GM12878 (cell line): Measurements from ENCODE around the gene ACER3. TPM values are rescaled to one million over a fixed set of nuclear protein-coding genes. Genes with fewer than 3 reads are reported as not detected.

Experiments used
- ATAC-seq: fragments of 200-7000 bp; cut with Tn5 transposase; 3 replicates; pipeline ENCODE4 v1.9.1; 2020; ENCODE audit warnings: mild to moderate bottlenecking, moderate library complexity
- BruUV-seq: library from RNA; stranded (reverse); fragments of 400-500 nt; replicated peaks from 2 replicates; lab custom pipeline; 2021; lab: Mats Ljungman, UMichigan
- CTCF ChIA-PET: fragments of 300-600 bp; sonication (Branson Sonifier 250); formaldehyde crosslinking; extraction: SDS; loops from one replicate; lab custom pipeline; 2021; ENCODE audit warnings: inconsistent platforms; lab: Yijun Ruan, JAX
- POLR2A ChIA-PET: fragments of 350-600 bp; formaldehyde crosslinking; extraction: SDS; loops from one replicate; lab custom pipeline; 2021; ENCODE audit warnings: inconsistent platforms; lab: Charles Lee
- RAD21 ChIA-PET: fragments of 300-600 bp; sonication (Branson Sonifier 250); formaldehyde crosslinking; loops from one replicate; lab custom pipeline; 2023; ENCODE audit warnings: antibody characterized with exemption; ENCODE audit not compliant: unreplicated experiment; lab: Charles Lee
- SMC1A ChIA-PET: fragments of 300-600 bp; sonication (Branson Sonifier 250); formaldehyde crosslinking; loops from one replicate; lab custom pipeline; 2023; ENCODE audit not compliant: unreplicated experiment, uncharacterized antibody; lab: Charles Lee
- DNase-seq: peaks from one replicate; pipeline ENCODE4 v3.0.0-alpha.2; 2011; ENCODE audit warnings: low read depth, low spot score
- FAIRE-seq: peaks from 3 replicates; lab custom pipeline; 2011; peaks lifted over from hg19 to GRCh38; lab: Jason Lieb, UNC
- H2AFZ ChIP-seq: 2 replicates; pipeline ENCODE4 v1.6.0; 2011; ENCODE audit warnings: low read depth, low read length, control low read depth; ENCODE audit not compliant: control insufficient read depth
- H3K27ac ChIP-seq: 2 replicates; pipeline ENCODE4 v1.5.1; 2011; ENCODE audit warnings: control low read depth; ENCODE audit not compliant: control insufficient read depth, insufficient read depth
- H3K27me3 ChIP-seq, 2 experiments: replicated peaks in 1 of 2; 2 replicates each; pipeline versions ENCODE4 v1.6.0 to v1.6.1; 2011; ENCODE audit warnings: low read length in 1 of 2; ENCODE audit not compliant: control insufficient read depth in 2 of 2, insufficient read depth in 2 of 2
- H3K36me3 ChIP-seq, 2 experiments: 2 replicates each; pipeline ENCODE4 v1.5.1; 2011; ENCODE audit warnings: low read length in 1 of 2; ENCODE audit not compliant: control insufficient read depth in 2 of 2, insufficient read depth in 2 of 2
- H3K4me1 ChIP-seq: 2 replicates; pipeline ENCODE4 v1.6.1; 2011; ENCODE audit warnings: mild to moderate bottlenecking, low read length, moderate library complexity, mixed read lengths; ENCODE audit not compliant: control insufficient read depth, insufficient read depth
- H3K4me2 ChIP-seq: 2 replicates; pipeline ENCODE4 v1.6.0; 2011; ENCODE audit warnings: control low read depth; ENCODE audit not compliant: control insufficient read depth, insufficient read depth
- H3K4me3 ChIP-seq: fragments of 200-600 bp; sonication (generic); 2 replicates; pipeline ENCODE4 v1.5.1; 2016
- H3K79me2 ChIP-seq: 2 replicates; pipeline ENCODE4 v1.6.0; 2011; ENCODE audit warnings: low read length; ENCODE audit not compliant: control insufficient read depth, insufficient read depth
- H3K9ac ChIP-seq: 2 replicates; pipeline ENCODE4 v1.8.0; 2011; ENCODE audit warnings: low read length, control low read depth, mixed read lengths; ENCODE audit not compliant: control insufficient read depth, insufficient read depth
- H3K9me3 ChIP-seq: replicated peaks from 3 replicates; pipeline ENCODE4 v1.5.1; 2011; ENCODE audit warnings: mild to moderate bottlenecking, low read length; ENCODE audit not compliant: control insufficient read depth, insufficient read depth
- H4K20me1 ChIP-seq: 2 replicates; pipeline ENCODE4 v1.6.0; 2011; ENCODE audit not compliant: control insufficient read depth, insufficient read depth
- ATF7 ChIP-seq: fragments of 450-650 bp; IDR thresholded peaks from 2 replicates; pipeline ENCODE4 v1.6.1; 2016; ENCODE audit warnings: low read depth, mild to moderate bottlenecking
- HDAC2 ChIP-seq: fragments of 200-600 bp; sonication (generic); IDR thresholded peaks from 2 replicates; pipeline ENCODE4 v1.6.1; 2017
- HDGF ChIP-seq: fragments of 450-650 bp; IDR thresholded peaks from 2 replicates; pipeline ENCODE4 v1.6.1; 2016; ENCODE audit warnings: antibody characterized with exemption
- NFYA ChIP-seq: IDR thresholded peaks from 2 replicates; pipeline ENCODE4 v1.6.1; 2011; ENCODE audit warnings: low read depth, mild to moderate bottlenecking, low read length, improper control_type of control experiment, borderline replicate concordance
- NR2F1 ChIP-seq: fragments of 450-650 bp; conservative IDR thresholded peaks from 2 replicates; pipeline ENCODE4 v1.6.1; 2017; ENCODE audit warnings: mild to moderate bottlenecking
- POLR2AphosphoS5 ChIP-seq: IDR thresholded peaks from 2 replicates; pipeline ENCODE4 v1.6.1; 2011; ENCODE audit warnings: mild to moderate bottlenecking, low read length, inconsistent platforms
- SIN3A ChIP-seq: IDR thresholded peaks from 2 replicates; pipeline ENCODE4 v1.6.1; 2012; ENCODE audit warnings: low read depth, low read length, improper control_type of control experiment
- TCF3 ChIP-seq: IDR thresholded peaks from 2 replicates; pipeline ENCODE4 v1.6.1; 2012; ENCODE audit warnings: low read depth, mild to moderate bottlenecking, low read length, borderline replicate concordance; ENCODE audit not compliant: insufficient read depth
- ZBTB33 ChIP-seq: fragments of 450-650 bp; IDR thresholded peaks from 2 replicates; pipeline ENCODE4 v1.6.1; 2017; ENCODE audit warnings: mild to moderate bottlenecking
- ZNF217 ChIP-seq: fragments of 450-650 bp; IDR thresholded peaks from 2 replicates; pipeline ENCODE4 v1.6.1; 2017; ENCODE audit warnings: antibody characterized with exemption, mild to moderate bottlenecking
- ZNF24 ChIP-seq: fragments of 450-650 bp; IDR thresholded peaks from 2 replicates; pipeline ENCODE4 v1.6.1; 2017; ENCODE audit warnings: antibody characterized with exemption, mild to moderate bottlenecking
- ZNF687 ChIP-seq: fragments of 450-650 bp; IDR thresholded peaks from 2 replicates; pipeline ENCODE4 v1.6.1; 2017; ENCODE audit warnings: mild to moderate bottlenecking, moderate library complexity
- WGBS: methylation state at CpG from one replicate; pipeline ENCODE4 v1.1.6; 2016; ENCODE audit warnings: low lambda C conversion rate; ENCODE audit not compliant: insufficient replicate concordance, insufficient coverage; ENCODE audit errors: missing lambda C conversion rate; 5-methylcytosine and 5-hydroxymethylcytosine counted together
- in situ Hi-C: fragments of 300-500 bp; cut with MboI; formaldehyde crosslinking; loops from 9 replicates; pipeline ENCODE4 v1.14.3; 2018; ENCODE audit warnings: mixed read lengths
- intact Hi-C: fragments of 100-400 bp; cut with micrococcal nuclease; formaldehyde crosslinking; loops from one replicate; pipeline ENCODE4 v1.14.2; 2022; ENCODE audit not compliant: unreplicated experiment
- polyA plus RNA-seq, 11 experiments: library from polyadenylated mRNA; depleted of rRNA in 4 of 11; unstranded in 6 of 11; stranded (reverse) in 5 of 11; fragments of >200 nt; fragmentation: Nextera tagmentation in 4 of 11; fragmentation: Illumina TruSeq in 1 of 11; extraction: Ambion mirVana in 4 of 11; extraction: Trizol in 1 of 11; gene quantifications; 1 replicate in 1 of 11; 2 replicates in 10 of 11; pipeline versions ENCODE4 v1.2.1 to v1.2.3, GENCODE V29; 2011 to 2016; ENCODE audit warnings: inconsistent platforms in 2 of 11, missing spikeins in 2 of 11, low read depth in 1 of 11
- total RNA-seq, 4 experiments: library from RNA; depleted of rRNA in 3 of 4; stranded (reverse); fragments of >200 nt in 3 of 4; fragmentation: Illumina TruSeq in 1 of 4; extraction: Trizol in 1 of 4; gene quantifications; 2 replicates each; pipeline versions ENCODE4 v1.2.1 to v1.2.3, GENCODE V29; 2013 to 2021
- TF ChIP-seq, protein P1 (sequence below): fragments of 450-650 bp; formaldehyde crosslinking; IDR thresholded peaks from 2 replicates; pipeline ENCODE4 v1.5.0; 2022; ENCODE audit warnings: mild to moderate bottlenecking, missing genetic modification characterization

ACER3 gene
- total and polyA plus RNA-seq, 10 of the 15 experiments (the other 5 are each of a cell fraction or from before 2014, with no cell fraction given), result 2.8 to 17.4 (median 10.3) TPM

- TF ChIP-seq TCF3 (no peak), ZNF687 (no peak), HDGF (no peak), HDAC2 (no peak)
These were observed 181.5 kb downstream of the ACER3 start (continued) for GRCh38 chr11:77042111-77042726.

DNA sequence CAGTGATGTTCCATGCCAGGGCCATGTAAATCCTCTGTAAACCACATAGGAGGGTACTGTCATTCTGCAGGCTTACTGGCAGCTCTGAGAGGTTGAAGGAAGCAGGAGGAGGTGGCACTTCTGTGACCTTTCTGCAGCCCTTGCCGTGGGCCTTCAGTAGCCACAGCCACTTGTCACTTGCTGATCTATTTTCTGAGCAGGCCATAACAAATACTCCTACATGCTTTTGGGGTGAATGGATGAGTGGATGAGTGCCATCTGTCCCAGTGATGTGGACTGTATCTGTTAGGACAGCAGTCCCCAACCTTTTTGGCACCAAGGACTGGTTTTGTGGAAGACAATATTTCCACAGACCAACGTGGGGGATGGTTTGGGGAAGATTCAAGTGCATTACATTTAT is 183.6 kb downstream of the ACER3 start:
- in situ Hi-C loops, result no loop called here
- Histone ChIP-seq H2AFZ (no peak overlapping the region), H3K27ac (no peak overlapping the region), H3K4me1 (peaks cover 2% of the 10 kb centered on the region), H3K9me3 (no peaks in the 10 kb centered on the region; the same call in 2 of the 3 replicates), H3K4me3 (no peak overlapping the region), H3K9ac (no peak overlapping the region), H3K27me3 (peaks cover under 1% of the 10 kb centered on the region in 2 experiments; a peak in 3 of 4 replicates), H3K36me3 (no peaks in the 10 kb centered on the region), H3K4me2 (no peak overlapping the region), H3K79me2 (no peaks in the 10 kb centered on the region), H4K20me1 (no peaks in the 10 kb centered on the region)
- ATAC-seq, result no peak
- no peak for DNase-seq
- ChIA-PET CTCF (interaction anchor here (1.4 to 2.4 kb wide), 4 partner anchors 10 to 126 kb away, joined by 8 to 32 read pairs (median 14); partner anchors contain the start of gene B3GNT6), SMC1A (interaction anchor here (0.8 to 1.4 kb wide), 2 partner anchors 47 to 123 kb away, joined by 3 to 6 read pairs; no protein-coding TSS in a partner anchor), POLR2A (interaction anchor here (1.0 kb wide), 1 partner anchor 20 kb away, joined by 7 read pairs; no protein-coding TSS in a partner anchor), RAD21 (interaction anchor here (0.9 to 2.2 kb wide), 3 partner anchors 47 to 143 kb away, joined by 3 to 8 read pairs (median 6); no protein-coding TSS in a partner anchor)
- FAIRE-seq, result no peak
- intact Hi-C loops, result loop anchor here (10.0 kb wide), 1 partner anchor 310 kb away; no protein-coding TSS in a partner anchor
- 0% methylated on average over 2 of the region's 2 CpGs for WGBS
- BruUV-seq, result no TSS peak
- TF ChIP-seq NFYA (no peak), NR2F1 (no peak), ATF7 (no peak), ZNF217 (no peak), POLR2AphosphoS5 (no peak), SIN3A (no peak), ZNF24 (no peak), ZBTB33 (no peak)
- TF ChIP-seq, protein P1, sequence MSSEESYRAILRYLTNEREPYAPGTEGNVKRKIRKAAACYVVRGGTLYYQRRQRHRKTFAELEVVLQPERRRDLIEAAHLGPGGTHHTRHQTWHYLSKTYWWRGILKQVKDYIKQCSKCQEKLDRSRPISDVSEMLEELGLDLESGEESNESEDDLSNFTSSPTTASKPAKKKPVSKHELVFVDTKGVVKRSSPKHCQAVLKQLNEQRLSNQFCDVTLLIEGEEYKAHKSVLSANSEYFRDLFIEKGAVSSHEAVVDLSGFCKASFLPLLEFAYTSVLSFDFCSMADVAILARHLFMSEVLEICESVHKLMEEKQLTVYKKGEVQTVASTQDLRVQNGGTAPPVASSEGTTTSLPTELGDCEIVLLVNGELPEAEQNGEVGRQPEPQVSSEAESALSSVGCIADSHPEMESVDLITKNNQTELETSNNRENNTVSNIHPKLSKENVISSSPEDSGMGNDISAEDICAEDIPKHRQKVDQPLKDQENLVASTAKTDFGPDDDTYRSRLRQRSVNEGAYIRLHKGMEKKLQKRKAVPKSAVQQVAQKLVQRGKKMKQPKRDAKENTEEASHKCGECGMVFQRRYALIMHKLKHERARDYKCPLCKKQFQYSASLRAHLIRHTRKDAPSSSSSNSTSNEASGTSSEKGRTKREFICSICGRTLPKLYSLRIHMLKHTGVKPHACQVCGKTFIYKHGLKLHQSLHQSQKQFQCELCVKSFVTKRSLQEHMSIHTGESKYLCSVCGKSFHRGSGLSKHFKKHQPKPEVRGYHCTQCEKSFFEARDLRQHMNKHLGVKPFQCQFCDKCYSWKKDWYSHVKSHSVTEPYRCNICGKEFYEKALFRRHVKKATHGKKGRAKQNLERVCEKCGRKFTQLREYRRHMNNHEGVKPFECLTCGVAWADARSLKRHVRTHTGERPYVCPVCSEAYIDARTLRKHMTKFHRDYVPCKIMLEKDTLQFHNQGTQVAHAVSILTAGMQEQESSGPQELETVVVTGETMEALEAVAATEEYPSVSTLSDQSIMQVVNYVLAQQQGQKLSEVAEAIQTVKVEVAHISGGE (CRISPR knock-in tag), result no peak
